A549 (cell line): ENCODE data around the gene PTTG1IP.

Experiments
- CHD4 ChIP-seq: fragments of 200-600 bp; sonication (generic); IDR thresholded peaks from 2 replicates; pipeline ENCODE4 v1.6.1; 2016; ENCODE audit warnings: antibody characterized with exemption, mild to moderate bottlenecking, borderline replicate concordance
- CTCF ChIP-seq: fragments of >200 bp; sonication (Bioruptor Twin); formaldehyde crosslinking; IDR thresholded peaks from 3 replicates; pipeline ENCODE4 v1.5.1; 2016
- HDAC2 ChIP-seq: fragments of 200-600 bp; sonication (generic); IDR thresholded peaks from 2 replicates; pipeline ENCODE4 v1.6.1; 2016
- POLR2A ChIP-seq: IDR thresholded peaks from 2 replicates; pipeline ENCODE4 v1.6.1; 2012; ENCODE audit warnings: mild to moderate bottlenecking, low read length
- REST ChIP-seq: fragments of 200-600 bp; sonication (generic); IDR thresholded peaks from 2 replicates; pipeline ENCODE4 v1.6.1; 2016; ENCODE audit warnings: antibody characterized with exemption, mild to moderate bottlenecking, moderate library complexity
- SREBF2 ChIP-seq: fragments of 450-650 bp; IDR thresholded peaks from 2 replicates; pipeline ENCODE4 v1.6.1; 2014; ENCODE audit warnings: mild to moderate bottlenecking, moderate library complexity
- USF2 ChIP-seq: fragments of 450-650 bp; IDR thresholded peaks from 2 replicates; pipeline ENCODE4 v1.6.1; 2014; ENCODE audit warnings: antibody characterized with exemption
- ZFP36 ChIP-seq: fragments of 450-650 bp; IDR thresholded peaks from 2 replicates; pipeline ENCODE4 v1.6.1; 2014; ENCODE audit warnings: borderline replicate concordance; ENCODE audit not compliant: partially characterized antibody

DNA sequence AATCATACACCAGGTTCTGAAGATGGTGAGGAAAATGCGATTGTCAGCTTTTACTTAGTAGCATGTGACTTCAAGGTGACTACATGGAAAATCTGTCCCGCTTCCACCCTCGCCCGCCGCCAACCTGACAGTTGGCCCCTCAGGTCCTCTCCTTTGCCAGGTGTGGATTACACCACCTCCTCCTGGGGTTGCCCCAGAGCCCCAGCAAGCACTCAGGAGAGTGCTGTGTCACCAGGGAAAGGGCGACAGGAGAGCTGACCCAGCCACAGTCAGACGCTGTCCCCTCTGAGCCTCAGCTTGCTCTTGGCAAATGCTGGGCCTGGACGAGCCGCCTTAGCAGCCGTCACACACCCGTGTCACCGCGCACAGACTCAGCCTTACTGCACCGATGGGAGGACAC lies 17.9 kb downstream of the PTTG1IP start:
- TF ChIP-seq REST (no peak), CTCF (no peak), SREBF2 (no peak), HDAC2 (no peak), POLR2A (no peak), ZFP36 (no peak), USF2 (no peak), CHD4 (no peak)
